GM19395 (cell line): ENCODE measurements around the gene BYSL.

Source experiments
- ATAC-seq: cut with Tn5 transposase; IDR thresholded peaks from one replicate; pipeline ENCODE4 v1.9.1; 2021; ENCODE audit warnings: mild to moderate bottlenecking, moderate library complexity; ENCODE audit not compliant: unreplicated experiment

BYSL gene

DNA sequence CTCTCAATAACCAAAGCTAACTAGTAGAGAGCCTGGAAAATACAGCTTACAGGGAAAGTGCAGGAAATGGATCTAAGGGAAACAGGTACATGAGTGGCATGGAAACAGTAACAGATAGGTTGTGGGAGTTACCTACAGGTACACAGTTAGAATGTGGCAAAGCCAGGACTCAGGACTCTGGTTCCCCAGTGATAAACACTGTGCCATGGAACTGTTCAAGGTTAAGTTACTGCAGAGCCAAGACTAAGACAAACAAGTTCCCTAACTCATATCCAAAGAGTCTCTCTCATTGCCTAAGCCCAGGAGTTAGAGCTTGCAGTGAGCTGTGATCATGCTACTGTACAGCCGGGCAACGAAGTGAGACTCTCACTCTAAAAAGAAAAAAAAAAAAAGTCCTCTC lies 7.0 kb upstream of the BYSL start:
- ATAC-seq: no peak

DNA sequence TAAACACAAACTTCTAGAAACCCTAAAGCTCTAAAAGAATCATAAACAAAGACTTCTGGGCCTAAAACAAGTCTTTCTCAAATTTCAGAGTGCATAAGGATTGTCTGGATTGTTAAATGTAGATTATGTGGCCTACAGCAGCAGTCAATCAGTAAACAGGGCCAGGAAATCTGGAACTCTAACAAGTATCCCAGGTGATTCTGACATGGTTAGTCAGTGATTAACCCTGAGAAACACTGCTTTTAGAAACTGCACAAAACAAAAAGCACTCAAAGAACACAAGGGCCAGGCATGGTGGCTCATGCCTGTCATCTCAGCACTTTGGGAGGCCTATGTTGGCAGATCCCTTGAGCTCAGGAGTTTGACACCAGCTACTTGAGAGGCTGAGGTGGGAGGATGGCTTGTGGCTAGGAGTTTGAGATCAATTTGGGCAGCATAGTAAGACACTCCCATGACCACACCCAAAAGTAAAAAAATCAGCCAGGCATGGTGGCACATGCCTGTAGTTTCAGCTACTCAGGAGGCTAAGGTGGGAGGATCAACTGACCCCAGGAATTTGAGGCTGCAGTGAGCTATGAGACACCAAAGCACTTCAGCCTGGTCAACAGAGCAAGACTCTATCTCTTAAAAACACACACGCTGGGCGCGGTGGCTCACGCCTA lies 6.3 kb upstream of the BYSL start:
- ATAC-seq: no peak

- no peak for ATAC-seq
Observed at GRCh38 chr6:41917528-41917927, 3.8 kb upstream of the BYSL start.

DNA sequence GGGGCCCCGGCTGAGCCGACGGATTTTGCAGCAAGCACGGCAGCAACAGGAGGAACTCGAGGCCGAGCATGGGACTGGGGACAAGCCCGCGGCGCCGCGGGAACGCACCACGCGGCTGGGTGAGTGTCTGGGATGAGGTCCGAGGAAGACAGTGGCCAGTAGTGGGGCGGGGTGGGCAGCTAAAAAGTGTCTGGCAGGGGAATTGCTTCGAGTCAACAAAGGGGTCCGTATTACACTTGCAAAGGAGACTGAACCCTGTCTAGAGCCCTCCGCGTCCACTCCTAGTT lies 356 bp downstream of the BYSL start:
- no peak for ATAC-seq

GRCh38 chr6:41922154-41922553 lies 855 bp downstream of the BYSL start:
- ATAC-seq: no peak

GRCh38 chr6:41927253-41927652 lies 6.0 kb downstream of the BYSL start:
- ATAC-seq: no peak

DNA sequence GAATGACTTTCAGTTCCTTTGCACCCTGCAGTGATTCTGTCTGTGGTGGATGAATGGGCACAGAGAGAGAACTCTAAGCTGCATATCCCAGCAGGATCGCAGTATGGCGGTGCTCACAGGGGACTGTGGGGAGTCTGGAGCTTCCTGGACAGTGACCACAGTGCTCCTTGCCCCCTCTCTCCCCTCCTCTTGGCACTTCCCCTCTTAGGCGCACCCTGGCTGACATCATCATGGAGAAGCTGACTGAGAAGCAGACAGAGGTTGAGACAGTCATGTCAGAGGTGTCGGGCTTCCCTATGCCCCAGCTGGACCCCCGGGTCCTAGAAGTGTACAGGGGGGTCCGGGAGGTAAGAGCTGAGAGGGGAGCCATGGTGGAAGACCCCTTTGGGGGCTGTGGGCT lies 8.6 kb downstream of the BYSL start:
- ATAC-seq: no peak

DNA sequence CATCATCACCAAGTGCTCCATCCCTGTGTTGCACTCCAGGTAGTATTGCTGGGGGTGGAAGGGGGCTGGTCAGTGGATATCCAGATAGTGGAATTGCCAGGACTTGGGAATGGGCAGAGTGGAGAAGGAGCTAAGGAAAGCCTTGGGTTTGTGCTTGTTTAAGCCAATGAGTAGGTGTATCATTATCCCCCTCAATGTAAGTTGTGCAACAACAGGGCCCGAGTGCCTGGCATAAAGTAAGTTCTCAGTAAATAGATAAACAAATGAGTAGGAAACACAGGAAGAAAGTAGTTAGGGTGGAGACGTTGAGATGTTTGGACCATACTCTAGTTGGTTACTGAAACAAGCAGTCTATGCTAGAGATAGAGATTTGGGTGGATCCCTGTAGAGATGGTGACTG lies 10.5 kb downstream of the BYSL start:
- ATAC-seq: no peak

- no peak for ATAC-seq
Observed at GRCh38 chr6:41932378-41932777, 11.1 kb downstream of the BYSL start.

DNA sequence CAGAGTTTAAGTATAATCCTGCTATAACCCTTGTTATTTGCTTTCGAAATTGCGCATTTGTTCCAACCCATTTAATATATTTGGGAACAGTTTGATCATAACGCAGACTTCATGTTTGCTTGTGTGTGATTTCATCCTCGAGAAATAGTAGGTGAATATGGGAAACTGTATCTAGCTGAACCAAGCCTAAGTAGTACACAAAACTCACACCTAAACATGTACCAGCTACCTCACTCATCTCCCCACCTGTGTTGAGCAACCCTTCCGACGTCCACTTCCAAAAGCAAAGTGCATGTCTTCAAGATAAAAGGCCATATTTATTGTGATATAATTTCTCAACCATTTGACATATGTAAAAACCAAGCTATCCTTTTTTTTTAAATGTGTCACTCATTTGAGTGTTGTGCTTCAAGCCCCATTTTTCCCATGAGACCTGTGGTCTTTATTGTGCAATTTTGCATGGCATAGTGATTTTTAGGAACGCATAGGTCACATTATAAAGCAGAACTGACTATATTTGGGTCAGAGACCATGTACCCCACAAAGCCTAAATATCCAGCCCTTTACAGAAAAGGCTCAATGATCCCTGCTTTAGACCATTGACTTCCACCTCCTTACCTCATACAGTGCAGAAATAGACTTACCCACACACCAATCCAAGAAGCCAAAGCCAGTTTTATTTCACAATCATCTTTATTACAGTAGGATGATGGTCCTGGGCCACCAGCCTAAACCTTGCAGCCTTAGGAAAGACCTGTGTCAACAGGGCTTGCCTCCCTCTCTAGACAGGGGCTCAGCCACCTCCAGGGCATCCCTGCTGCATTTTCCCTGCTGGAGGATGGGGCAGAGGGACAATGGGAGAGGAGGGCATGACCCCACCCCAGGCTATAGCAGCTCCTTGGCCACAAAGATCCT lies 13.2 kb downstream of the BYSL start:
- no peak for ATAC-seq

DNA sequence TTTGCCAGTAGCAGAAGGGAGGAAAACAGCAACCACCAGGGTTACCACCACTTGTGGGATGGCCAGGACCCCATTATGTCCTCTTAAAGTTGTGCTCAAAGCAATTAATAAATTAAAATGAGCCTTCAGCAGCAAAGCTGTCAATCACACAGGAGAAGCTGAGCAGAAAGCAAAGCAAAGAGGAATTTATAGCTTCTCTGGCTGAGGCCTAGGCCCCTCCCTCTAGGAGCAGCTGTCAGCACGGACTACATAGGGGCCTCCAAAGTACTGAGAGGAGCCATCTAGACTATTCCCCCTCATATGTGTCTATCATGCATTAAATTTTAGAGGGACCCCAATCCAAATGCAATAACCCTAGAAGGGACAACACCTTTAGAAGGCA lies 13.9 kb downstream of the BYSL start:
- no peak for ATAC-seq

- ATAC-seq: peak; percentile 14
Observed at GRCh38 chr6:41935685-41936072, 14.4 kb downstream of the BYSL start.

- ATAC-seq: peak; percentile 50
Observed at GRCh38 chr6:41936073-41936837, 15.0 kb downstream of the BYSL start.

- no peak for ATAC-seq
Observed at GRCh38 chr6:41937472-41937860, 16.2 kb downstream of the BYSL start.

- no peak for ATAC-seq
Observed at GRCh38 chr6:41937861-41938574, 16.7 kb downstream of the BYSL start.

- ATAC-seq: no peak
Observed at GRCh38 chr6:41938590-41939175, 17.4 kb downstream of the BYSL start.

DNA sequence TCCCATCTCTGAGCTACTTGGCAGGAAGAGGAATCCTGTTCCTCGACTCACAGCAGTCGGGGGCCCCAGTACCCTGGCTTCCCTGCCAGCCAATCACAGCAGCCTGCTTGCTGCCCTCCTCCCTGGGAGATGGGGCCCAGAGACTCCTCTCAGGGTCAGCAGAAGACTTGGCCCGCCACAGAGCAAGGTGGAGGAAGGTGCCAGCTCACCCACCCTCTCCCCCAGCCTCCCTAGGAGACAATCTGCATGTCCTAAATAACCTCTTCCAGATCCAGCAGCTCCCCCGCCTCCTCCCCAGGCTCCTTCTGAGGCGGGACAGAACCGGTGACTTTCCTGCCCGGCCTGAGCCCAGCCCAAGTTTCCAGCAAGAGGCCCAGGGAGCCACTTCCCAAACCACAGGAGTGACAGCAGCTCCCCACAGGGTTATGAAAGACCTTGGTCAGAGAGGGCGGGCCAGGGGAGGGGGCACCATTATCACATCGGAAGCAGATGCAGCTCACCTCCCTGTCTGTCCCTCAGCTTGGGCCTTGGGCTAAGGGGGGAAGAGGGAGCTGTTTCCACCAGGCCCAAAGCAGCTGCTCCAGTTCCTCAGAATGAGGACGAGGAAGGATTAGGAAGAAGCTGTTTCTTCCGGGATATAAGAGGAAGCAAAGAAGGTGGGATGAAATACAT lies 18.0 kb downstream of the BYSL start:
- ATAC-seq: no peak

GRCh38 chr6:41939848-41940758 lies 18.8 kb downstream of the BYSL start:
- no peak for ATAC-seq

GRCh38 chr6:41940759-41941279 lies 19.5 kb downstream of the BYSL start:
- peak; percentile 13 for ATAC-seq
